GM12878 (cell line): Measurements from ENCODE around the gene USPL1. TPM values are rescaled to one million over a fixed set of nuclear protein-coding genes. Genes with fewer than 3 reads are reported as not detected.

Experiments
- ATAC-seq: fragments of 200-7000 bp; cut with Tn5 transposase; 3 replicates; pipeline ENCODE4 v1.9.1; 2020; ENCODE audit warnings: mild to moderate bottlenecking, moderate library complexity
- BruUV-seq: library from RNA; stranded (reverse); fragments of 400-500 nt; replicated peaks from 2 replicates; lab custom pipeline; 2021; lab: Mats Ljungman, UMichigan
- CTCF ChIA-PET: fragments of 300-600 bp; sonication (Branson Sonifier 250); formaldehyde crosslinking; extraction: SDS; loops from one replicate; lab custom pipeline; 2021; ENCODE audit warnings: inconsistent platforms; lab: Yijun Ruan, JAX
- POLR2A ChIA-PET: fragments of 350-600 bp; formaldehyde crosslinking; extraction: SDS; loops from one replicate; lab custom pipeline; 2021; ENCODE audit warnings: inconsistent platforms; lab: Charles Lee
- RAD21 ChIA-PET: fragments of 300-600 bp; sonication (Branson Sonifier 250); formaldehyde crosslinking; loops from one replicate; lab custom pipeline; 2023; ENCODE audit warnings: antibody characterized with exemption; ENCODE audit not compliant: unreplicated experiment; lab: Charles Lee
- SMC1A ChIA-PET: fragments of 300-600 bp; sonication (Branson Sonifier 250); formaldehyde crosslinking; loops from one replicate; lab custom pipeline; 2023; ENCODE audit not compliant: unreplicated experiment, uncharacterized antibody; lab: Charles Lee
- DNase-seq: peaks from one replicate; pipeline ENCODE4 v3.0.0-alpha.2; 2011; ENCODE audit warnings: low read depth, low spot score
- FAIRE-seq: peaks from 3 replicates; lab custom pipeline; 2011; peaks lifted over from hg19 to GRCh38; lab: Jason Lieb, UNC
- H2AFZ ChIP-seq: 2 replicates; pipeline ENCODE4 v1.6.0; 2011; ENCODE audit warnings: low read depth, low read length, control low read depth; ENCODE audit not compliant: control insufficient read depth
- H3K27ac ChIP-seq: 2 replicates; pipeline ENCODE4 v1.5.1; 2011; ENCODE audit warnings: control low read depth; ENCODE audit not compliant: control insufficient read depth, insufficient read depth
- H3K27me3 ChIP-seq, 2 experiments: replicated peaks in 1 of 2; 2 replicates each; pipeline versions ENCODE4 v1.6.0 to v1.6.1; 2011; ENCODE audit warnings: low read length in 1 of 2; ENCODE audit not compliant: control insufficient read depth in 2 of 2, insufficient read depth in 2 of 2
- H3K36me3 ChIP-seq, 2 experiments: 2 replicates each; pipeline ENCODE4 v1.5.1; 2011; ENCODE audit warnings: low read length in 1 of 2; ENCODE audit not compliant: control insufficient read depth in 2 of 2, insufficient read depth in 2 of 2
- H3K4me1 ChIP-seq: 2 replicates; pipeline ENCODE4 v1.6.1; 2011; ENCODE audit warnings: mild to moderate bottlenecking, low read length, moderate library complexity, mixed read lengths; ENCODE audit not compliant: control insufficient read depth, insufficient read depth
- H3K4me2 ChIP-seq: 2 replicates; pipeline ENCODE4 v1.6.0; 2011; ENCODE audit warnings: control low read depth; ENCODE audit not compliant: control insufficient read depth, insufficient read depth
- H3K4me3 ChIP-seq: fragments of 200-600 bp; sonication (generic); 2 replicates; pipeline ENCODE4 v1.5.1; 2016
- H3K79me2 ChIP-seq: 2 replicates; pipeline ENCODE4 v1.6.0; 2011; ENCODE audit warnings: low read length; ENCODE audit not compliant: control insufficient read depth, insufficient read depth
- H3K9ac ChIP-seq: 2 replicates; pipeline ENCODE4 v1.8.0; 2011; ENCODE audit warnings: low read length, control low read depth, mixed read lengths; ENCODE audit not compliant: control insufficient read depth, insufficient read depth
- H3K9me3 ChIP-seq: replicated peaks from 3 replicates; pipeline ENCODE4 v1.5.1; 2011; ENCODE audit warnings: mild to moderate bottlenecking, low read length; ENCODE audit not compliant: control insufficient read depth, insufficient read depth
- H4K20me1 ChIP-seq: 2 replicates; pipeline ENCODE4 v1.6.0; 2011; ENCODE audit not compliant: control insufficient read depth, insufficient read depth
- CEBPZ ChIP-seq: fragments of 150-350 bp; IDR thresholded peaks from 2 replicates; pipeline ENCODE4 v1.6.1; 2016; ENCODE audit warnings: low read depth, low read length
- CREB1 ChIP-seq: IDR thresholded peaks from 2 replicates; pipeline ENCODE4 v1.6.1; 2012; ENCODE audit warnings: low read depth, mild to moderate bottlenecking, inconsistent platforms
- EED ChIP-seq: sonication (generic); IDR thresholded peaks from 2 replicates; pipeline ENCODE4 v1.6.1; 2016; ENCODE audit warnings: antibody characterized with exemption, low read depth
- ESRRA ChIP-seq: IDR thresholded peaks from 2 replicates; pipeline ENCODE4 v1.6.1; 2012; ENCODE audit warnings: mild to moderate bottlenecking, low read length, improper control_type of control experiment
- POLR2AphosphoS2 ChIP-seq: IDR thresholded peaks from 2 replicates; pipeline ENCODE4 v1.6.1; 2011; ENCODE audit warnings: low read depth, mild to moderate bottlenecking, low read length, improper control_type of control experiment, moderate library complexity
- ZBED1 ChIP-seq: IDR thresholded peaks from 2 replicates; pipeline ENCODE4 v1.6.1; 2016; ENCODE audit warnings: borderline replicate concordance
- WGBS: methylation state at CpG from one replicate; pipeline ENCODE4 v1.1.6; 2016; ENCODE audit warnings: low lambda C conversion rate; ENCODE audit not compliant: insufficient replicate concordance, insufficient coverage; ENCODE audit errors: missing lambda C conversion rate; 5-methylcytosine and 5-hydroxymethylcytosine counted together
- in situ Hi-C: fragments of 300-500 bp; cut with MboI; formaldehyde crosslinking; loops from 9 replicates; pipeline ENCODE4 v1.14.3; 2018; ENCODE audit warnings: mixed read lengths
- intact Hi-C: fragments of 100-400 bp; cut with micrococcal nuclease; formaldehyde crosslinking; loops from one replicate; pipeline ENCODE4 v1.14.2; 2022; ENCODE audit not compliant: unreplicated experiment
- polyA plus RNA-seq, 11 experiments: library from polyadenylated mRNA; depleted of rRNA in 4 of 11; unstranded in 6 of 11; stranded (reverse) in 5 of 11; fragments of >200 nt; fragmentation: Nextera tagmentation in 4 of 11; fragmentation: Illumina TruSeq in 1 of 11; extraction: Ambion mirVana in 4 of 11; extraction: Trizol in 1 of 11; gene quantifications; 1 replicate in 1 of 11; 2 replicates in 10 of 11; pipeline versions ENCODE4 v1.2.1 to v1.2.3, GENCODE V29; 2011 to 2016; ENCODE audit warnings: inconsistent platforms in 2 of 11, missing spikeins in 2 of 11, low read depth in 1 of 11
- total RNA-seq, 4 experiments: library from RNA; depleted of rRNA in 3 of 4; stranded (reverse); fragments of >200 nt in 3 of 4; fragmentation: Illumina TruSeq in 1 of 4; extraction: Trizol in 1 of 4; gene quantifications; 2 replicates each; pipeline versions ENCODE4 v1.2.1 to v1.2.3, GENCODE V29; 2013 to 2021

USPL1 gene
- total and polyA plus RNA-seq, 10 of the 15 experiments (the other 5 are each of a cell fraction or from before 2014, with no cell fraction given), result 7.9 to 23.2 (median 15.8) TPM

- no peaks in the 10 kb centered on the region for H4K20me1 ChIP-seq
- no TSS peak for BruUV-seq
- TF ChIP-seq ESRRA (no peak), CREB1 (no peak), EED (no peak), ZBED1 (no peak), POLR2AphosphoS2 (no peak), CEBPZ (no peak)
- SMC1A ChIA-PET, result interaction anchor here (0.9 to 3.1 kb wide), 15 partner anchors 9 to 123 kb away, joined by 3 to 15 read pairs (median 4); no protein-coding TSS in a partner anchor
- no peaks in the 10 kb centered on the region for H3K9me3 ChIP-seq
- no peak overlapping the region for H3K27ac ChIP-seq
- no peak for FAIRE-seq
- H3K27me3 ChIP-seq, result 0 out of 4 replicates have a peak, but pooled peaks cover 0 to 2% of the 10 kb centered on the region in 2 experiments
- POLR2A ChIA-PET, result interaction anchor here (0.6 to 1.0 kb wide), 2 partner anchors 60 to 122 kb away, joined by 3 read pairs; no protein-coding TSS in a partner anchor
- DNase-seq, result no peak
- ATAC-seq, result no peak
- in situ Hi-C loops, result loop anchor here (5.0 kb wide), 1 partner anchor 115 kb away; no protein-coding TSS in a partner anchor
- H3K4me3 ChIP-seq, result no peak overlapping the region
- no peak overlapping the region for H3K9ac ChIP-seq
- CTCF ChIA-PET, result interaction anchor here (0.8 to 2.7 kb wide), 12 partner anchors 15 to 183 kb away, joined by 3 to 16 read pairs (median 3); no protein-coding TSS in a partner anchor
- H3K4me2 ChIP-seq, result no peak overlapping the region
- no peaks in the 10 kb centered on the region for H3K36me3 ChIP-seq
- intact Hi-C loops, result no loop called here
- 48% methylated on average over 2 of the region's 2 CpGs for WGBS
- no peaks in the 10 kb centered on the region for H3K4me1 ChIP-seq
- H2AFZ ChIP-seq, result no peak overlapping the region
- RAD21 ChIA-PET, result interaction anchor here (0.7 to 1.6 kb wide), 6 partner anchors 68 to 124 kb away, joined by 3 to 10 read pairs (median 4); no protein-coding TSS in a partner anchor
- H3K79me2 ChIP-seq, result no peaks in the 10 kb centered on the region
Observed at GRCh38 chr13:30681843-30682242, 64.1 kb downstream of the USPL1 start.
